Activated CD4-positive, alpha-beta memory T cell treated with anti-CD3 and anti-CD28 coated beads, Interleukin-2, amount 10 ng/mL, durations not matched to agents 7 days and 5 days (primary cell): ENCODE results near the gene MRNIP. TPM values are rescaled to one million over a fixed set of nuclear protein-coding genes. Genes with fewer than 3 reads are reported as not detected.

Experiments
- CTCF ChIA-PET: fragments of 350-600 bp; sonication (Branson Sonifier 250); formaldehyde crosslinking; loops from one replicate; lab custom pipeline; 2021; ENCODE audit warnings: antibody characterized with exemption, inconsistent platforms; lab: Charles Lee
- POLR2A ChIA-PET: fragments of 350-600 bp; sonication (Branson Sonifier 250); formaldehyde crosslinking; loops from one replicate; lab custom pipeline; 2021; ENCODE audit warnings: antibody characterized with exemption; lab: Charles Lee
- DNase-seq: peaks from one replicate; pipeline ENCODE4 v3.0.0-alpha.2; 2020
- H3K27ac Mint-ChIP-seq: one replicate; pipeline ENCODE4 v1.8.0; 2021; ENCODE audit warnings: mild to moderate bottlenecking, mixed read lengths
- H3K27me3 Mint-ChIP-seq: one replicate; pipeline ENCODE4 v1.8.0; 2021; ENCODE audit warnings: mixed read lengths
- H3K36me3 Mint-ChIP-seq: one replicate; pipeline ENCODE4 v1.8.0; 2021; ENCODE audit warnings: low read depth, mixed read lengths
- H3K4me1 Mint-ChIP-seq: one replicate; pipeline ENCODE4 v1.8.0; 2021; ENCODE audit warnings: mixed read lengths
- H3K4me3 Mint-ChIP-seq: one replicate; pipeline ENCODE4 v1.8.0; 2021; ENCODE audit warnings: mild to moderate bottlenecking, mixed read lengths
- H3K9me3 Mint-ChIP-seq: one replicate; pipeline ENCODE4 v1.8.0; 2021; ENCODE audit warnings: mixed read lengths
- total RNA-seq, 2 experiments: library from RNA; stranded (reverse); gene quantifications; one replicate each; pipeline ENCODE4 v1.2.3, GENCODE V29; 2021

MRNIP gene
- total RNA-seq, result 10 to 100 TPM; 17.0 to 19.5 TPM

- Mint-ChIP-seq H3K9me3 (no peaks in the 10 kb centered on the region), H3K36me3 (peaks cover 9% of the 10 kb centered on the region), H3K4me1 (peaks cover 19% of the 10 kb centered on the region), H3K27me3 (no peaks in the 10 kb centered on the region), H3K27ac (peak within 1 kb of the TSS; percentile 81), H3K4me3 (peak within 1 kb of the TSS; percentile 90)
- DNase-seq, result peak; percentile 92
- CTCF ChIA-PET, result no interaction called here
- POLR2A ChIA-PET, result interaction anchor here (0.7 to 1.2 kb wide), 5 partner anchors 37 to 973 kb away, joined by 3 to 5 read pairs (median 3); no protein-coding TSS in a partner anchor
Measured at GRCh38 chr5:179858586-179859427, at the start of gene MRNIP. Gene MRNIP, minus strand, starts transcription at chr5:179858817. Its CDS starts 21 bp downstream, at chr5:179858796.

GRCh38 chr5:179907556-179908324 is 49.1 kb upstream of the MRNIP start, which contains the start of gene TBC1D9B:
Gene TBC1D9B, minus strand, starts transcription at chr5:179907897. Its CDS starts 76 bp downstream, at chr5:179907821.
- CTCF ChIA-PET, result interaction anchor here (0.6 to 3.0 kb wide), 6 partner anchors 8 to 1673 kb away, joined by 3 to 19 read pairs (median 4); no protein-coding TSS in a partner anchor
- peak; percentile 70 for DNase-seq
- POLR2A ChIA-PET, result interaction anchor here (1.2 kb wide), 2 partner anchors 87 to 1703 kb away, joined by 3 to 5 read pairs; partner anchors contain the start of genes HNRNPAB and SQSTM1
- H3K4me3 Mint-ChIP-seq, result peak within 1 kb of the TSS; percentile 87
- H3K27me3 Mint-ChIP-seq, result no peaks in the 10 kb centered on the region
- peaks cover 17% of the 10 kb centered on the region for H3K36me3 Mint-ChIP-seq
- no peaks in the 10 kb centered on the region for H3K9me3 Mint-ChIP-seq
- peak within 1 kb of the TSS; percentile 62 for H3K27ac Mint-ChIP-seq
- peaks cover 15% of the 10 kb centered on the region for H3K4me1 Mint-ChIP-seq

GRCh38 chr5:179906795-179907555 is 48.4 kb upstream of the MRNIP start:
- H3K36me3 Mint-ChIP-seq, result peaks cover 17% of the 10 kb centered on the region
- H3K4me1 Mint-ChIP-seq, result peaks cover 15% of the 10 kb centered on the region
- peak overlapping the region; percentile 62 for H3K27ac Mint-ChIP-seq
- H3K9me3 Mint-ChIP-seq, result no peaks in the 10 kb centered on the region
- CTCF ChIA-PET, result interaction anchor here (1.1 to 3.0 kb wide), 3 partner anchors 101 to 144 kb away, joined by 3 to 19 read pairs (median 5); no protein-coding TSS in a partner anchor
- peak; percentile 32 for DNase-seq
- no peaks in the 10 kb centered on the region for H3K27me3 Mint-ChIP-seq
- POLR2A ChIA-PET, result interaction anchor here (1.1 to 1.3 kb wide), 6 partner anchors 48 to 1703 kb away, joined by 3 to 5 read pairs (median 3); partner anchors contain the start of genes HNRNPAB, MAML1, MRNIP and SQSTM1
- H3K4me3 Mint-ChIP-seq, result peak overlapping the region; percentile 87

- CTCF ChIA-PET, result interaction anchor here (1.1 to 3.0 kb wide), 4 partner anchors 10 to 143 kb away, joined by 3 to 19 read pairs (median 4); no protein-coding TSS in a partner anchor
- Mint-ChIP-seq H3K27ac (no peak overlapping the region), H3K36me3 (peaks cover 17% of the 10 kb centered on the region), H3K9me3 (no peaks in the 10 kb centered on the region), H3K4me1 (peaks cover 15% of the 10 kb centered on the region), H3K27me3 (no peaks in the 10 kb centered on the region), H3K4me3 (peak overlapping the region; percentile 87)
- POLR2A ChIA-PET, result interaction anchor here (1.0 to 1.3 kb wide), 7 partner anchors 48 to 1702 kb away, joined by 3 to 5 read pairs (median 3); partner anchors contain the start of genes HNRNPAB, MAML1, MRNIP and SQSTM1
- DNase-seq, result no peak
Measured at GRCh38 chr5:179906294-179906794, 47.7 kb upstream of the MRNIP start.

GRCh38 chr5:179905161-179905560 is 46.5 kb upstream of the MRNIP start:
- H3K9me3 Mint-ChIP-seq, result no peaks in the 10 kb centered on the region
- peaks cover 15% of the 10 kb centered on the region for H3K4me1 Mint-ChIP-seq
- H3K27me3 Mint-ChIP-seq, result no peaks in the 10 kb centered on the region
- CTCF ChIA-PET, result interaction anchor here (1.7 to 2.7 kb wide), 2 partner anchors 9 to 103 kb away, joined by 3 to 9 read pairs; no protein-coding TSS in a partner anchor
- no peak for DNase-seq
- POLR2A ChIA-PET, result no interaction called here
- no peak overlapping the region for H3K4me3 Mint-ChIP-seq
- H3K36me3 Mint-ChIP-seq, result peaks cover 17% of the 10 kb centered on the region
- no peak overlapping the region for H3K27ac Mint-ChIP-seq

- no peaks in the 10 kb centered on the region for H3K27me3 Mint-ChIP-seq
- no peak overlapping the region for H3K27ac Mint-ChIP-seq
- H3K4me3 Mint-ChIP-seq, result no peak overlapping the region
- H3K9me3 Mint-ChIP-seq, result no peaks in the 10 kb centered on the region
- H3K4me1 Mint-ChIP-seq, result peaks cover 15% of the 10 kb centered on the region
- peaks cover 17% of the 10 kb centered on the region for H3K36me3 Mint-ChIP-seq
- no peak for DNase-seq
- CTCF ChIA-PET, result interaction anchor here (0.6 to 2.7 kb wide), 3 partner anchors 8 to 111 kb away, joined by 3 to 9 read pairs (median 5); no protein-coding TSS in a partner anchor
- POLR2A ChIA-PET, result no interaction called here
Measured at GRCh38 chr5:179904463-179905160, 46.0 kb upstream of the MRNIP start.

GRCh38 chr5:179902763-179903158 is 44.1 kb upstream of the MRNIP start:
- no peak overlapping the region for H3K27ac Mint-ChIP-seq
- peaks cover 24% of the 10 kb centered on the region for H3K36me3 Mint-ChIP-seq
- ChIA-PET CTCF (interaction anchor here (2.7 kb wide), 1 partner anchor 101 kb away, joined by 9 read pairs; no protein-coding TSS in a partner anchor), POLR2A (no interaction called here)
- DNase-seq, result no peak
- H3K27me3 Mint-ChIP-seq, result no peaks in the 10 kb centered on the region
- H3K9me3 Mint-ChIP-seq, result no peaks in the 10 kb centered on the region
- H3K4me3 Mint-ChIP-seq, result no peak overlapping the region
- peaks cover 15% of the 10 kb centered on the region for H3K4me1 Mint-ChIP-seq

- peaks cover 15% of the 10 kb centered on the region for H3K4me1 Mint-ChIP-seq
- no peak overlapping the region for H3K27ac Mint-ChIP-seq
- no peak overlapping the region for H3K4me3 Mint-ChIP-seq
- H3K9me3 Mint-ChIP-seq, result no peaks in the 10 kb centered on the region
- POLR2A ChIA-PET, result interaction anchor here (0.5 kb wide), 1 partner anchor 11 kb away, joined by 3 read pairs; no protein-coding TSS in a partner anchor
- CTCF ChIA-PET, result interaction anchor here (0.6 to 2.7 kb wide), 2 partner anchors 100 to 752 kb away, joined by 4 to 9 read pairs; no protein-coding TSS in a partner anchor
- no peak for DNase-seq
- peaks cover 28% of the 10 kb centered on the region for H3K36me3 Mint-ChIP-seq
- H3K27me3 Mint-ChIP-seq, result no peaks in the 10 kb centered on the region
Measured at GRCh38 chr5:179901915-179902762, 43.5 kb upstream of the MRNIP start.

GRCh38 chr5:179901462-179901861 is 42.8 kb upstream of the MRNIP start:
- Mint-ChIP-seq H3K4me1 (peaks cover 13% of the 10 kb centered on the region), H3K9me3 (no peaks in the 10 kb centered on the region), H3K27ac (no peak overlapping the region), H3K4me3 (no peak overlapping the region), H3K27me3 (no peaks in the 10 kb centered on the region), H3K36me3 (peaks cover 28% of the 10 kb centered on the region)
- ChIA-PET CTCF (no interaction called here), POLR2A (interaction anchor here (1.2 kb wide), 1 partner anchor 12 kb away, joined by 3 read pairs; no protein-coding TSS in a partner anchor)
- no peak for DNase-seq

- peaks cover 6% of the 10 kb centered on the region for H3K4me1 Mint-ChIP-seq
- H3K4me3 Mint-ChIP-seq, result no peak overlapping the region
- no peak for DNase-seq
- ChIA-PET CTCF (no interaction called here), POLR2A (interaction anchor here (1.2 kb wide), 1 partner anchor 11 kb away, joined by 3 read pairs; no protein-coding TSS in a partner anchor)
- H3K27ac Mint-ChIP-seq, result no peak overlapping the region
- H3K27me3 Mint-ChIP-seq, result no peaks in the 10 kb centered on the region
- no peaks in the 10 kb centered on the region for H3K9me3 Mint-ChIP-seq
- H3K36me3 Mint-ChIP-seq, result peaks cover 25% of the 10 kb centered on the region
Measured at GRCh38 chr5:179900711-179901110, 42.1 kb upstream of the MRNIP start.
